MCF 10A (cell line): ENCODE measurements around the gene FCHSD2. TPM values are rescaled to one million over a fixed set of nuclear protein-coding genes. Genes with fewer than 3 reads are reported as not detected.

Experiments used
- BruUV-seq: library from RNA; stranded (reverse); fragments of 400-500 nt; replicated peaks from 2 replicates; lab custom pipeline; 2021; lab: Mats Ljungman, UMichigan
- CTCF ChIA-PET: fragments of 300-600 bp; sonication (Branson Sonifier 250); formaldehyde crosslinking; extraction: SDS; loops from one replicate; lab custom pipeline; 2021; ENCODE audit warnings: antibody characterized with exemption, inconsistent platforms; lab: Yijun Ruan, JAX
- POLR2A ChIA-PET: fragments of 300-600, 350-650 bp; sonication (Branson Sonifier 250); formaldehyde crosslinking; extraction: SDS; loops from one replicate; lab custom pipeline; 2020; ENCODE audit warnings: antibody characterized with exemption, inconsistent platforms; lab: Yijun Ruan, JAX
- DNase-seq: peaks from one replicate; pipeline ENCODE4 v3.0.0-alpha.2; 2018; ENCODE audit not compliant: unreplicated experiment
- H3K27ac Mint-ChIP-seq: one replicate; pipeline ENCODE4 v1.8.0; 2022; ENCODE audit warnings: mild to moderate bottlenecking, low read depth, mixed read lengths; ENCODE audit not compliant: unreplicated experiment
- H3K27me3 Mint-ChIP-seq: one replicate; pipeline ENCODE4 v1.8.0; 2022; ENCODE audit warnings: mixed read lengths; ENCODE audit not compliant: insufficient read depth, unreplicated experiment
- H3K36me3 Mint-ChIP-seq: one replicate; pipeline ENCODE4 v1.8.0; 2022; ENCODE audit warnings: mild to moderate bottlenecking, moderate library complexity, mixed read lengths; ENCODE audit not compliant: insufficient read depth, unreplicated experiment
- H3K4me1 Mint-ChIP-seq: one replicate; pipeline ENCODE4 v1.8.0; 2022; ENCODE audit warnings: mixed read lengths; ENCODE audit not compliant: insufficient read depth, unreplicated experiment
- H3K4me3 Mint-ChIP-seq: one replicate; pipeline ENCODE4 v1.8.0; 2022; ENCODE audit warnings: mild to moderate bottlenecking, moderate library complexity, mixed read lengths; ENCODE audit not compliant: unreplicated experiment
- H3K9me3 Mint-ChIP-seq: one replicate; pipeline ENCODE4 v1.8.0; 2022; ENCODE audit warnings: mixed read lengths; ENCODE audit not compliant: unreplicated experiment
- CTCF ChIP-seq: fragments of 200-600 bp; IDR thresholded peaks from one replicate; pipeline ENCODE4 v1.8.0; 2022; ENCODE audit warnings: antibody characterized with exemption, mild to moderate bottlenecking; ENCODE audit not compliant: unreplicated experiment
- intact Hi-C: fragments of 100-400 bp; cut with micrococcal nuclease; formaldehyde crosslinking; loops from 2 replicates; pipeline ENCODE4 v1.14.1; 2022
- total RNA-seq: library from RNA; stranded (reverse); gene quantifications from 2 replicates; pipeline ENCODE4 v1.2.3, GENCODE V29; 2022

The FCHSD2 gene
- total RNA-seq, 1 experiment from 2014 or later = 12.8 TPM

DNA sequence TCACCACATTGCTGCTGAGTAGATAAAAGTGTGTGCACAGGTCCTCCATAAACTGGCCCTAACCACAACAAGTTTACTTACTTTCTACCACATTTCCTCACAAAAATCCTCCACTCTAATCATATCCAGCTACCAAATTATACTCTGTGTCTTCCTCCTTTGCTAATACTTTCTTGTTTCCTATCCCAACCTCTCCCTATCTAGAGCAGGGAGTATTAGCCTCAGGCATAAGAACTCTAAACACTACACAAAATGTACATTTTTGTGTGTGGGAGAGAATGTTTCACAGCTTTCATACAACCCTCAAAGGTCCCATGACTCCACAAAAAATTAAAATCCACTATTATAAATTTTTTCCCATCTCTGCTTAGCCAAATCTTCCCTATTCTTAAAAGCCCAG, 255.5 kb downstream of the FCHSD2 start:
- ChIA-PET CTCF (interaction anchor here (1.2 kb wide), 1 partner anchor 292 kb away, joined by 4 read pairs; no protein-coding TSS in a partner anchor), POLR2A (no interaction called here)
- H3K4me3 Mint-ChIP-seq = no peak overlapping the region
- no TSS peak for BruUV-seq
- H3K36me3 Mint-ChIP-seq = peaks cover 4% of the 10 kb centered on the region
- no peaks in the 10 kb centered on the region for H3K27me3 Mint-ChIP-seq
- intact Hi-C loops = no loop called here
- no peaks in the 10 kb centered on the region for H3K9me3 Mint-ChIP-seq
- no peaks in the 10 kb centered on the region for H3K4me1 Mint-ChIP-seq
- TF ChIP-seq CTCF = no peak
- H3K27ac Mint-ChIP-seq = peak overlapping the region; percentile 2
- DNase-seq = no peak

GRCh38 chr11:72885749-72886609, 256.1 kb downstream of the FCHSD2 start:
- intact Hi-C loops = no loop called here
- BruUV-seq = no TSS peak
- CTCF ChIA-PET = interaction anchor here (1.2 kb wide), 1 partner anchor 292 kb away, joined by 4 read pairs; no protein-coding TSS in a partner anchor
- Mint-ChIP-seq H3K27me3 (no peaks in the 10 kb centered on the region), H3K36me3 (peaks cover 4% of the 10 kb centered on the region), H3K4me3 (no peak overlapping the region), H3K9me3 (no peaks in the 10 kb centered on the region), H3K4me1 (no peaks in the 10 kb centered on the region), H3K27ac (peak overlapping the region; percentile 2)
- TF ChIP-seq CTCF = no peak
- POLR2A ChIA-PET = no interaction called here
- no peak for DNase-seq

- BruUV-seq = no TSS peak
- Mint-ChIP-seq H3K36me3 (no peaks in the 10 kb centered on the region), H3K4me1 (no peaks in the 10 kb centered on the region), H3K9me3 (no peaks in the 10 kb centered on the region), H3K4me3 (no peak overlapping the region), H3K27ac (no peak overlapping the region), H3K27me3 (no peaks in the 10 kb centered on the region)
- DNase-seq = no peak
- intact Hi-C loops = no loop called here
- ChIA-PET POLR2A (no interaction called here), CTCF (interaction anchor here (1.6 kb wide), 1 partner anchor 10 kb away, joined by 3 read pairs; no protein-coding TSS in a partner anchor)
- no peak for TF ChIP-seq CTCF
These were observed 266.0 kb downstream of the FCHSD2 start for GRCh38 chr11:72876147-72876546.

- no TSS peak for BruUV-seq
- H3K27me3 Mint-ChIP-seq = no peaks in the 10 kb centered on the region
- H3K36me3 Mint-ChIP-seq = no peaks in the 10 kb centered on the region
- ChIA-PET POLR2A (no interaction called here), CTCF (interaction anchor here (1.6 kb wide), 1 partner anchor 10 kb away, joined by 3 read pairs; no protein-coding TSS in a partner anchor)
- no peaks in the 10 kb centered on the region for H3K4me1 Mint-ChIP-seq
- H3K27ac Mint-ChIP-seq = no peak overlapping the region
- no peak for TF ChIP-seq CTCF
- H3K9me3 Mint-ChIP-seq = no peaks in the 10 kb centered on the region
- intact Hi-C loops = no loop called here
- H3K4me3 Mint-ChIP-seq = no peak overlapping the region
- DNase-seq = no peak
These were observed 266.4 kb downstream of the FCHSD2 start for GRCh38 chr11:72875736-72876135.
